GM18517 (cell line): Measurements from ENCODE around the gene FAM47E.
"Not testable (repeated sequence)": the region's sequence is repeated elsewhere in the genome, so short reads cannot be mapped to it uniquely, and the experiment has no call there.

Experiments used
- ATAC-seq: cut with Tn5 transposase; IDR thresholded peaks from one replicate; pipeline ENCODE4 v1.9.1; 2021; ENCODE audit warnings: mild to moderate bottlenecking, moderate library complexity; ENCODE audit not compliant: unreplicated experiment

Gene FAM47E

DNA sequence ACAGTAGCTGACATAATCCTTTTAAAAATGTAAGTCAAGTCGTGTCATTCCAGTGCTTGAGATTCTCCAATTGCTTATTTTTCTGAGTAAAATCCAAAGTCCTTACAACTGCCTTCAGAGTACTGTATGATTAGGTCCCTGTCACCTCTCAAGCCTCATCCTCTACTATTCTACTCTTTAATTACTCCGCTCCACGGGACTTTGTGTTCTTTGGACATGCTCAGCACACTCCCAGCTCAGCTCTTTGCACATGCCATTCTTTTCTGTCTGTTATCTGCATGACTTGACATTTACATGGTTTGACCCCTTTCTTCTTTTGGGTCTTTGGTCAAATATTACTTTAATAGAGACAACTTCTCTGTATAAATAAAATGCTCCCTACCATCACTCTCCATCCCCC lies 15.1 kb downstream of the FAM47E start:
- no peak for ATAC-seq

DNA sequence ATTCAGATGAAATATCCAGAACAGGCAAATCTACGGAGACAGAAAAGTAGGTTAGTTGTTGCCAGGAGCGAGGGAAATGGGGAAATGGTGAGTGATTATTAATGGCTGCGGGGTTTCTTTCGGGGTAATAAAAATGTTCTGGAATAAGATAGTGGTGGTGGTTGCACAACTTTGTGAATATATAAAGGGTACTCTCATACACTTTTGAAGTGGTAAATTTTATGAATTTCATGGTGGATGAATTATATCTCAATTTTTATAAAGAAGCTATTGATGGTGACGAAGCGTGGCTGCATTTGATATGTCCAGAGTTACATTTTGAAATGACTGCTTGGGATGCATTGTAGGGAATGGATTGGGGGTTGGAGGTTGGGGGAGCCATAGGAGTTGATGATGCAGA lies 16.3 kb downstream of the FAM47E start:
- ATAC-seq: no peak

DNA sequence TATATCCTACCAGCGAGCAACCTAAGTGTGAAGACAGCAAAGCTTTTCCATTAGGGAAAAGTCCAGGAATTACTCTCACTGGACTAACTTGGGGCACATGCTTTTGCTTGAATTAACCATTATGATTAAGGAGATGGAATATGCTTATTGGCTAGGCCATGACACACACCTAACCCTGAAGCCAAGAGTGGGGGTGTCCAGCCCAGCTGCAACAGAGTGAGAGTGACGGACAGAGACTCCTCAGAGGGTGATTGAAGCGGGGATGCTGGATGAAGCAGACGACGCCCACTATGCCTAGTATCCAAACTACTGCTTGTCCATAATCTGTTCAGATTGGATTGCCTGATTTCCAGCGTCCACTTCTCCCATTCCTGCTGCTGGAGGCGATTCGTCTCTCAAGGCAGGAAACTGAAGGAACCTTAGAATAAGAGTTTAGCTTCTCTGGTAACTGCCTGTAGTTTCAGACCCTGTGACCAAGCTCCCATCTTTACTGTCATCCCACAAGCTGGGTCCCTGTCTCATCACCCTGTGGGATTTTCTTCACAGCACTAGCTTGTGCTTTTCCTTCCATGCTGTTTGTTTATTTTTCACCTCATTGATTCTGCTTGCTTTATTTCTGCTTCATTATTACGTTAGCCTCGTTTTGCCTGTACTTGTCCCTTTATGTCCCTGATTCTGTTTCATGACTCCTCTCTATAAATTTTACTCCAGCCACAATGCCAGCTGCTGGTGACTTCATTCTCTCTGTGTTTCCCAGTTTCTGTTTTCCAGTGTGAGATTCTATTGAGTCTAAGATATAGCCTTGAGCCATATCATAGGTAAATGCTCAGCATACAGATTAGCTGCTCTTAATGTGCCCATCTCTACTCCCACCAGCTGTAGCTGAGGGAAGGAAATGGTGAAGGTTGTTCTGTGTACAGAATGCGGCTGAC lies 19.0 kb downstream of the FAM47E start:
- no peak for ATAC-seq

DNA sequence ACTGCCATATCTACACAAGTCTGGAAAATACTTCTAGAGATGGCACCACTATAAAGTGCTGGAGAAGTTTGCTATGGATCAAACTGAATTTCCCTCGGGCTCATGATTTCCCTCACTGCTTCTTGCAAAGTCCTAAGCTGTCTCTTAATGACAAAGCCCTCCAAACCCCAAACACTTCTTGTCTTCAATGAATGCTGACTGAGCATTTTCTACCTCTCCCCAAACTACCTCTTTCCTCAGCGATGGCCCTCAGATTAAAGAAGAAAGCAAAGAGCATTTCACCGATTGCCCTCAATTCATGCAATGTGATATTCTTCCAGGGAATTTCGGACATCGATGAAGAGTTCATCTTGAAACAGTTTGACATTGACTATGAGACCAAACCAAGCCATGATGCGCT lies 19.7 kb downstream of the FAM47E start:
- no peak for ATAC-seq

DNA sequence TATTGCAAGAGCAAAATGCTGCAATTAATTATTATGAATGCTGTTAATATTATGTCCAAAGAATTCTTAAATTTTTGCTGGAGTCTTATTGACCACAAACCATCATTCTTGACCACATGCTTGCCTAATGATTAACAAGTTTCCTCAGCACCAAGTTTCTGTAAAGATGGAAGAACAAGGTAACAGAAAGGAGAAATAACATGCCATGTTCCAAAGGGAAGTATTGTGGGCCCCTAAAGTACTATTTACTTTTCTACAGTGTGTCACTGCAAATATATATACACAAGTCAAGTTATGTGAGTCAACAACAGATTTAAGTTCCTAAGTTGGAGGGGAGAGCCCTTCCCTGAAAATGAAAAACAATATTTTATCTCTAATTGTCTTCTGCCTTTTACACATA lies 20.6 kb downstream of the FAM47E start:
- no peak for ATAC-seq

DNA sequence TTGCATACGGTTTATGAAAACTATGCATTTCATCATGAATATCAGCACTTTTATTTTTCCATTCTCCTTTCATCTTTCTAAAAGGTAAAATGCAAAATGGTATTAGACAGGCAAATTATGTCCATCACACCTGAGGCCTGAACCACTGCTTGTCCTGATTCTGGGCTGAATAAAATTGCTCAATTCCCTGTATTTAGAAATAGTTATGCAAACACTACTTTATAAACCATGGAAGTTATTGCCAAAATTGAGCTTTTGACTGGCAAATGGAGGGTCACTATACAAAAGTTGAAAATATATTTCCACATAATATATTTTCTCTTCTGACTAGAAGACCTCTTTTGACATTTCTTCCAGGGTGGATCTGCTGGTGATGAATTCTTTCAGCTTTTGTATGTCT lies 21.1 kb downstream of the FAM47E start:
- no peak for ATAC-seq

DNA sequence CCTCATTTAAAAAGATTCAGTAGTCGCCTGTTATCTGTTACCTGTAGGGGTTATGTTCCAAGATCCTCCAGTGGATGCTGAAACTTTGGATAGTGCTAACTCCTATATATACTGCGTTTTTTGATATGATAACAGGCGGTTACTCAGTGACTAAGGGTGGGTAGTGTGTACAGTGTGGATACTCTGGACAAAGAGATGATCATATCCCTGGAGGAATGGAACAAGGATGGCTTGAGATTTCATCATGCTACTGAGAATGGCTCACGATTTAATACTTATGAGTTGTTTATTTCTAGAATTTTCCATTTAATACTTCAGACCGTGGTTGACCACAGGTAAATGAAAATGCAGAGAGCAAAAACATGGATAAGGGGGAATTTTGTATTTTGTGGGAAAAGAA lies 21.5 kb downstream of the FAM47E start:
- ATAC-seq: no peak

DNA sequence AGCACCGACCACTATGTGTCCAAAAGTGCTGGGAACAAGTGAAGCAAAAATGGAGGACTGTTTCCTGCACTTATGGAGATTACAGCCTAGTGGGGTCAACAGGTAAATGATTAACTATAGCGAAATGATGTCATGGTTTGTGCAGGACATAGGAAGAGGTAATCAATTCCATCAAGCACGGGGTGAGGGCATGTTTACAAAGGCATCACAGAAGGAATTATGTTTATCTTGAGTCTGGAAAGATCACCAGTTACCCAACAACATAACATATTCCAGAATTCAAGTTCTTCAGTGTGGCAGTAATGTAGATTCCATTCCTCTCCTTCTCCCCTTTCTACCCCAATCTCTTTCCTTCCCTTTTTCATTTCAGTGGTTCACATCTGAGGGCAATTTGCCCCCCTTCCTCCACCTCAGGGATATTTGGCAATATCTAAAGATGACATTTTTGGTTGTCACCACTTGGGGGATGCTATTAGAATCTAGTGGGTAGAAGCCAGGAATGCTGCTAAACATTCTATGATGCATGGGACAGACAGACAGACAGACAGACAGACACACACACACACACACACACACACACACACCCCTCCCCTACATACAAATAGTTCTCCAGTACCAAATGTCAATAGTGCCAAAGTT lies 24.1 kb downstream of the FAM47E start:
- ATAC-seq: no peak

DNA sequence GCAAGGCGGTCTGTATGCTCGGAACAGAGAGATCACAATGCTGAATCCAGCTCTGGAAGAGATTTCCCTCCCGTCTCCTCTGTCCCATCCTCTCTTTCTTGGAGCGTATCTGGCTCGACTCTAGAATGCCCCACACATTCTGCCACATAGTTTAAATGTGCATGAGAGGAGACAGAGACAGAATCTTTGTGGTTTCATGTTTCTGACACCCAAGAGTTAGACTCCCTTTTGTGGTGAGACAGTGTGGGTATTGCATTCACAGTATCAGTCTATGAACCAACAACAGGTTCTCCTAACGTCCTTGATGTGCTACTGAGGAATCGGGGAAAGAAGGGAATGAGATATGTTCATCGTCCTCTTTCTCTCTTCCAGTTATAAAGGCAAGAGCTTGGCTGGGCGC lies 25.3 kb downstream of the FAM47E start:
- ATAC-seq: no peak

DNA sequence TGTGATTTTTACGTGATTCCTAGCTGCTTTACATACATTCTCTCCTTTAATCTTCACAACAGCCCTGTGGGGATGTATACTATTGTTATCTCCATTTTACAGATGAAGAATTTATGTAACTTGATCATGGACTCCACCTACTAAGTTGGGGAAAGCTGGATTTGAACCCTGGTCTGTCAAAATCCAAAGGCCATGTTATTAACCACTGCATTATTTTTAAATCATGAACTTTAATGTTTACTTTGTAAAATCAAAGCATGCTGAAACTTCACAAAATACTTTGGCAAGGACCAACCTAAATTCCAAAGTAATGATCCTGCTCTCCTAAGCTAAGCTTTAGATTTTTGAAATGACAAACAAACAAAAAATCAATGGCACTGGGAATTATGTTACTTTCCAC lies 26.1 kb downstream of the FAM47E start:
- ATAC-seq: no peak

DNA sequence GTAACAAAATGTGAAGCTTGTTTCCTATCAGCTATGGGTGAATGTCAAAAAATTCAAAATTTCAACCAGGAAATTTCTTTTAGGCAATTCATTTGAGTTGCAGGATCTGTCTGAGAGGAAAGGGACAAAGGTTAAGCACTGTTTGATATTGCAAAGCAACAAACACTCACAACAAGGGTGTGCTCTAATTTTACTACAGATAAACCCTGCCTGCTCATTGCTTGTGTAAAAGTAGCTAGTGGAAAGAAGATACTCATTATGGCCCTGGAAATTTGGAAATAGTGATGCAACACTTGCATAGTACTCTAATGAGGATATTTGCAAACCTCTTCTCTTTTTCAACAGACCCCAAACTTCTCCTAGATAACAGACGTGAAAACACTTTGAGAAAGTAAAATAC lies 27.1 kb downstream of the FAM47E start:
- no peak for ATAC-seq

DNA sequence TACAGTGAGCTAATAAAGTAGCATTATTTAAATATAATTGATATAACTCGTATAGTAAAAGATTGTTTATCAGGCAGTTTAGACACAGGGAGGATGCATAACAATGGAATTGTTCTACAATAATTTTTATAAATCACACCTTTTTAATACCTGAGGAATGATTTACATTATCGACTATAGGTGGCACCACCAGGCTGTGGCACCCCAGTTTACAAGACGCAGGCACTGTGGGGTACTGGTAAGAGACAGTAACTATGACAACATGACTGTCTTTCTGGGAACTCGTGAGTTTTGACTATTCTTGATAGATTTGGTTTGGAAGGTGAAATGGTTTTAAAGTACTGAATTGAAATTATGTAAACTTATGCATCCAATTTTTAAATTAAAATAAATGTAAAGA lies 27.9 kb downstream of the FAM47E start:
- ATAC-seq: no peak

DNA sequence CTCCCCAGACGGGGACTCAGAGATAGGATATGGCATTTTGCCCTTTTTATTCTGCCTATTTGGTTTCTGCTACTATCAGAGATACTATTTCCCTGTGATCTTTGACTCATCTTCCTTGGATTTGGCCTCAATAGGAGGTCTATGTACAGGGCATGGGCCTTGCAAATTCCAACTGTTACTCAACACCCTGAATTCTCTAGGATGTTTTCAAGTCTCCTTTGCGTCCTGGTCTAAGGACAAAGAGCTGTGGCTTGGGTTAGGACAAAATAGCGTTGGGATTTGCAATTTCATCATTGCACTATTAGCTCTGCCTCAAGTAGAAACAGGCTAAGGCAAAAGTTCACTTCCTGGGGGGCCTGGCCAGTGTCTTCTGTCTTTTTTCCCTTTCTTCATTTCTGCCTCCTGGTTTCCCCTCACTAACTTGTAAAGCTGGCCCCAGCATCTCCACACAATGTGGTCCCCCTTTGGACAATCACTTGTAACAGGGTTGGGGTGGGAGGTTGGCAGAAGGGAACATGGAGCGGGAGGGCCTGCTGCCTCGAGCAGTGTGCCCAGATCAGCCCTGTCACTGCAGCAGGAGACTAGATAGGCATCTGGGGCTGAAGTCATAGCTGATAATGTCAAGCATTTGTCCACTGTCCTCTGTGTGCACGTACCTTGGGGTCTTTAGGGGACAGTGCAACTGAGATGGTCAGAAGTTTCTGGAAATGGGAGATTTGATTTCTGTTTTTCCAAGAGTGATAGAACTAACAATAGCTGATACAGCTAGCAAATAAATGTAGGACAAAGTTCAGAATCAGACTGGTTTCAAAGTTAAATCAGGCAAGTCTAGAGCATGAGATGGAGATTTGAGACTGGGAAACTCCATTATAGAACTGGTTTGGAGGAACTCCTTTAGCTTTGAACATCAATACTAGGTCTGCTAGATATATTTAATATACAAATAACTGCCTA lies 29.2 kb downstream of the FAM47E start:
- ATAC-seq: no peak

DNA sequence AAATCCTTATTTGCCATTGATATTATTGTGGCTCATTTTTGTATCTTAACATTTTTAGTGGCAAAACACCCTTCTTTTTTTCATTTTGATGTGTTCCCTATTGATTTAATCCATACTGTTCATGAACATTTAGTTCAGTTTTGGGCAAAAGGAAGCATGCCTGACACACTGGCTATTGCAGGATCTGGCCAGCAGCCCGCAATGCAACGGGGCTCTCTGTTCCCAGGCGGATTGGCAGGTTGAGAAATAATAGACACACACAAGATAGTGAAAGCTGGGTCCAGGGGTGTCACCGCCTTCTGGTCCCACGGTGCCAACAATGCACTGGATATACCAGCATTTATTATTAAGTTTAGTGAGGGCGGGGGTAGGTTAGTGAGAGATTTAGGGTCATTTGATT lies 30.1 kb downstream of the FAM47E start:
- not testable (repeated sequence) for ATAC-seq

DNA sequence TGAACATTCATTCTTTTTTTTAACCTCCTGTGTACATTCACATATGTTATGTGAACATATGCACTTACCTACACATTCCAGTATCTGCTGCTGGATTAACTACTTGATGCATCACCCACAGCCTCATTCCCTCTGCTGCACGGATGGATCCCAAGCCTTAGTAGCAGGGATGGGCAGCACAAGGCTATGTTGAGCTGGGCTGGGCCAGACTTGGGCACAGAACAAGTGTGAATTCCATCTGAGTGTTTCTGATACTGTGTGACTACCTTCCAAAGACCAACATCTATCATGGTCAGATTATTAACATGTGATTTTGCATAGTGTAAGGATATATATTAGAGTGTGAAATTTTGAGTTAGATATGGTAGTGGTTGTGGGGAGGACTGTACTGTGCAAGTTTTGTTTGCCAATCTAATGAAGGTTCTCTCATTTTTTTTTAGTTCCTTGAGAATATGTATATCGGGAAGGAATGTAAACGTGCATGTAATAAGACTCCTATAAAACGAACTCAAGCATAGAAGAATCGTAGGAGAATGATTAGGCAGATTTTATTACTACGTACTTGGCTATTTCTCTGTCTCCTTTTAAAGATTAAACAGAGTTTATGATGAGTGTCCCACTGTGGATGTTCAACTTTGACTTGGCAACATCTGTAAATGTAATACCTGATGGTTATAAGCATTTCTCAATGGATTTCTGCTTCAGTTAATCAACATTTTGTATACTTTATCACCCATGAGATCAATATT lies 31.6 kb downstream of the FAM47E start:
- no peak for ATAC-seq

DNA sequence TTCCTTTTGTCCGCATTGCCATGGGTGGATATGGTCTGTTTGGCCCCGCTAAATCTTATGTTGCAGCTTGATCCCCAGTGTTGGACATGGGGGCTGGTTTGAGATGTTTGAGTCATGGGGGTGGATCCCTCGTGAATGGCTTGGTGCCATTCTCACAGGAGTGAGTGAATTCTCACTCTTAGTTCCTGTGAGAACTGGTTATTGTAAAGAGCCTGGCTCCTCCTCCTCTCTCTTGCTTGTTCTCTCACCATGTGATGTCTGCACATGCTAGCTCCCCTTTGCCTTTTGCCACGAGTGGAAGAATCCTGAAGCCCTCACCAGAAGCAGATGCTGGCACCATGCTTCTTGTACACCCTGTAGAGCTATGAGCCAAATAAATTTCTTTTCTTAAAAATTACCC lies 32.4 kb downstream of the FAM47E start:
- no peak for ATAC-seq

DNA sequence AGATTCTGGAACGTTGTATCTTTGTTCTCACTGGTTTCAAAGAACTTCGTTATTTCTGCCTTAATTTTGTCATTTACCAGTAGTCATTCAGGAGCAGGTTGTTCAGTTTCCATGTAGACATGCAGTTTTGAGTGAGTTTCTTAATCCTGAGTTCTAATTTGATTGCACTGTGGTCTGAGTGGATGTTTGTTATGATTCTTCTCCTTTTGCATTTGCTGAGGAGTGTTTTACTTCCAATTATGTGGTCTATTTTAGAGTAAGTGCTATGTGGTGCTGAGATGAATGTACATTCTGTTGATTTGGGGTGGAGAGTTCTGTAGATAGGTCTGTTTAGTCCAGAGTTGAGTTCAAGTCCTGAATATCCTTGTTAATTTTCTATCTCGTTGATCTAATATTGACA lies 36.3 kb downstream of the FAM47E start:
- not testable (repeated sequence) for ATAC-seq

DNA sequence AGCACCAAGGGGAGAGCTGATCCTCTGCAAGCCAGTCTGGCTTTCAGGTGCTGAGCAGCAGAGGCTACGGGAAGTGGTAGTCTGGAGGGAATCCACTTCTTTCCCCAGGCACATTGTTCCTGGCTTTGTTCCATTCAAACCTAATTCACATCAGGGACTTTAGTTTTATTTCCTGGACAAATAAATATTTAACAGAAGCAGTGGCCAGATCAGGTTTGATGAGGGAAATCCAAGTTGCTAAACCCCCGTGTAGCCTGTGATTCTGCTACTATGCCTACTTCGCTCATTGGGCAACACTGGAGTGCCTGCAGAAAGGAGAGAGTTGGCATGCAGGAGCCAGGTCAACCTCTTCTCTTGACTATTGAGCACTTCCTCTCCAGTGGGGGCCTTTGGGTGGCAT lies 41.2 kb downstream of the FAM47E start:
- ATAC-seq: no peak

DNA sequence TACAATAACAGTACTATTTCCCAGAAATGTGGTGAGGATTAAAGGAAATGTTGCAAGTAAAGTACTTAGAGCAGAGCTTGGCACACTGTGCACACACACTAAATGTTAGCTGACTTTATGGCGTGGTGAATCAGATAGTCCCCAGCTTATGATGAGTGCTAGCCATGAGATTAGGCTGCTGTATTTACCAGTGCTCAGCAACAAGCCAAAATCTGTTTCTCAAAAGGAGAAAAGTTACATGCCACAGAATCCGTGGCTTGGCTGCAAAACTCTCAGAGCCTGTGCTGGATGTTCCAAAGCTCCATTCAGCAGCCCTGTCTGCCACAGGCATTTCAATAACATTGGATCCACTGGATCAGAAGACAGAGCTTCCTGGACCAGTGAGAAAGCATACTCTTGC lies 42.3 kb downstream of the FAM47E start:
- no peak for ATAC-seq

DNA sequence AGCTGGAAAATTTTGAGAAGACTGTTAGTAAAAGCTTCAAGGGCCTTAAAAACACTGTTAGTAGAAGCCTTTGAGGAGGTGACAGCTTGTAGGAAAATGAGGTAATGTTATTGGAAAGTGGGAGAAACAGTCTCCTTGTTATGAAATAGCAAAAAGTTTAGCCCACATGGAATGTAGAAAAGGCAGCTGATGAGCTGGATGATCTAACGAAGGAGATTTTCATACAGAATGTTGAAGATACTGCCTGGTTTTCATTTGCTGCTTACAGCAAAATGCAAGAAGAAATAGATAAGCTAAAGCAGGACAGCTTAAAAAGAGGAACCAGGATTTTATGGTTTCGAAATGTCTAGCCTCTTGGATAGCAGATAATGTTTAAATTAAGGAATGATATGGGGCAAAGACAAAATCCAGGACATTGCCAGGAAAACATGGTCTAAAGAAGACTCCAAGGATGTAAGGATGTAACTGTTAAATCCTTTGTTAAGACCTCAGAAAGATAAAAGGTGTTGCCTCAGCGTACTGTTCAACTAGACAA lies 44.8 kb downstream of the FAM47E start:
- no peak for ATAC-seq
